Uterus (tissue), 4 donors: Measurements from ENCODE around the gene TMEM26. TPM values are rescaled to one million over a fixed set of nuclear protein-coding genes. Genes with fewer than 3 reads are reported as not detected.

ENCODE experiments used
- DNase-seq, 2 donors: peaks; one replicate each; pipeline ENCODE4 v3.0.0-alpha.2; 2019 to 2020
- H3K27ac ChIP-seq, 2 donors: fragments of 200-600 bp; sonication (generic); 1 replicate in 1 of 2; 2 replicates in 1 of 2; pipeline ENCODE4 v1.5.1; 2016 to 2018
- H3K27me3 ChIP-seq, 2 donors: fragments of 200-600 bp; sonication (generic); one replicate each; pipeline ENCODE4 v1.5.1; 2018 to 2019; ENCODE audit warnings: control low read depth in 1 of 2
- H3K36me3 ChIP-seq, 2 donors: fragments of 200-600 bp; sonication (generic); one replicate each; pipeline ENCODE4 v1.5.1; 2019; ENCODE audit warnings: control low read depth in 1 of 2
- H3K4me1 ChIP-seq, 2 donors: fragments of 200-600 bp; sonication (generic); one replicate each; pipeline ENCODE4 v1.5.1; 2018 to 2019; ENCODE audit warnings: control low read depth in 1 of 2
- H3K4me3 ChIP-seq, 2 donors: fragments of 200-600 bp; sonication (generic); 1 replicate in 1 of 2; 2 replicates in 1 of 2; pipeline ENCODE4 v1.5.1; 2018 to 2019; ENCODE audit warnings: mild to moderate bottlenecking in 1 of 2
- H3K9me3 ChIP-seq, 2 donors: fragments of 200-600 bp; sonication (generic); one replicate each; pipeline ENCODE4 v1.5.1; 2019; ENCODE audit warnings: control low read depth in 1 of 2
- CTCF ChIP-seq, 4 experiments: fragments of 200-600 bp in 2 of 4; fragments of 450-650 bp in 2 of 4; sonication (generic) in 2 of 4; IDR thresholded peaks; one replicate each; pipeline ENCODE4 v1.5.1; 2016 to 2019; ENCODE audit warnings: antibody characterized with exemption in 4 of 4, mild to moderate bottlenecking in 2 of 4, moderate library complexity in 1 of 4
- POLR2A ChIP-seq, 2 donors: fragments of 450-650 bp; IDR thresholded peaks; one replicate each; pipeline ENCODE4 v1.6.1; 2016; ENCODE audit warnings: antibody characterized with exemption in 2 of 2, mild to moderate bottlenecking in 1 of 2, moderate library complexity in 1 of 2
- intact Hi-C: fragments of 100-400 bp; cut with DNase I; formaldehyde crosslinking; loops from one replicate; pipeline ENCODE4 v1.15.1; 2023; ENCODE audit warnings: low total_unique reads
- total RNA-seq, 4 donors: library from RNA; depleted of rRNA in 3 of 4; stranded (reverse); fragments of >200 nt in 3 of 4; gene quantifications; one replicate each; pipeline versions ENCODE4 v1.1.0 to v1.2.4, GENCODE V29; 2014 to 2023
- donor health status: DM: yes; HTN: yes; CAD: no.

The TMEM26 gene
- total RNA-seq, 4 donors from 2014 or later: 0.29 to 35.7 (median 1.8) TPM

DNA sequence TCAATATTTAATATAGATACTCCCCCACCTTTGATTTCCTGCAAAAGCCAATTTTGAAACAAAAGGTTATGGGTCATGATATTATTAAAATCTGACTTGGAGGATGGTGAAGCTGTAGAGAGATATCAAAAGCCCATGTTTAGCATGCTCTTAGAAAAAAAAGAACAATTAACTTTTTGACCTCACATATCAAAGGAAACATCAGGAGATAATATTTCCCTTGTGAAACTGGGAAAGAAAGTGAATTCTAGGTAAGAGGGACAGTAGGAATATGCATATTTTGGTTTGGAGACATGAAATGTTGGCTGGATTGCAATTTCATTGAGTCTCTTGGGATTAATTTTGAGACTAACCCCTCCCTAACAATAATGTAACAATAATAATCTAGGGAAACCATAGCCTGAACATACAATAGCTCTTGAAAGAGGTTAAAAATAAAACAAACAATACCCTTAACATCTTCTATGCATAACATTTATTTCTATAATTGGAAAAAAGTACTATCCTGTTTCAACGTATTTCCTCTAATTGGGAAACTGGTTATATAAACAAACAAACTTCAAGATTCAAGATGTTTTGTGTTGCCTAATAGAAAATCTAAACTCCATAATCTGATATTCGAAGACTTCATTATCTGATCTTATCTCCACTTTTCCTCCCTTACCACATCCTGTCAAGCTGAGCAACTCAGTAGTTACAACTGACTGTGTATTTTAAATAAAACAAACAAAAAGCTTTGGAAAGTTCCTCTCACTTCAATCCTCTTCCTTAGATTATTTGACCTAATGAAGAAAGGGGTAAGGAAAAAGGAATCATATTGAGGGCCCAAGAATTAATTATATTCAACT is 14.8 kb downstream of the TMEM26 start:
- no peak overlapping the region for H3K27ac ChIP-seq
- TF ChIP-seq CTCF (IDR thresholded peaks at IDR 0.05) (no peak), POLR2A (IDR thresholded peaks at IDR 0.05) (no peak)

DNA sequence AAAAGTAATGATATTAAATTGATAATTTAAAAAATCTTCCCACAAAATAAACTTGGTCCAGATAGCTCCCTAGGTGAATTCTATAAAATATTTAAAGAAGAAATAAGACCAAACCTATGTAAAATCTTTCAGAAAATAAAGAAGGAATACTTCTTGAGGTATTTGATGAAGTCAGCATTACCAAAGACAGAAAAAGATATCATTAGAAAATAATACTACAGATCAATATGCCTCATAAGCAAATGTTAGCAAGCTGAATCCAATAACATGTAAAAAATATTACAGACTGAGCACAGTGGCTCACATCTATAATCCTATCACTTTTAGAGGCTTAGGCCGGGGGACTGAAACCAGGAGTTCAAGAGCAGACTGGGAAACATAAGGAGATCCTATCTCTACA is 30.0 kb downstream of the TMEM26 start:
- H3K9me3 ChIP-seq: peaks cover 0 to 10% of the 10 kb centered on the region in 2 donors
- H3K27me3 ChIP-seq: no peaks in the 10 kb centered on the region
- H3K27ac ChIP-seq: no peak overlapping the region
- H3K36me3 ChIP-seq: no peaks in the 10 kb centered on the region
- H3K4me3 ChIP-seq: no peak overlapping the region
- DNase-seq: no peak
- H3K4me1 ChIP-seq: no peaks in the 10 kb centered on the region
- intact Hi-C loops: no loop called here
- no peak for TF ChIP-seq CTCF (IDR thresholded peaks at IDR 0.05)
- TF ChIP-seq POLR2A (IDR thresholded peaks at IDR 0.05): no peak

More for the DNA sequence above, 14.8 kb downstream of the TMEM26 start:
- Histone ChIP-seq H3K27me3 (no peaks in the 10 kb centered on the region), H3K4me3 (no peak overlapping the region), H3K9me3 (no peaks in the 10 kb centered on the region), H3K4me1 (no peaks in the 10 kb centered on the region), H3K36me3 (no peaks in the 10 kb centered on the region)
- DNase-seq: no peak
- intact Hi-C loops: no loop called here

DNA sequence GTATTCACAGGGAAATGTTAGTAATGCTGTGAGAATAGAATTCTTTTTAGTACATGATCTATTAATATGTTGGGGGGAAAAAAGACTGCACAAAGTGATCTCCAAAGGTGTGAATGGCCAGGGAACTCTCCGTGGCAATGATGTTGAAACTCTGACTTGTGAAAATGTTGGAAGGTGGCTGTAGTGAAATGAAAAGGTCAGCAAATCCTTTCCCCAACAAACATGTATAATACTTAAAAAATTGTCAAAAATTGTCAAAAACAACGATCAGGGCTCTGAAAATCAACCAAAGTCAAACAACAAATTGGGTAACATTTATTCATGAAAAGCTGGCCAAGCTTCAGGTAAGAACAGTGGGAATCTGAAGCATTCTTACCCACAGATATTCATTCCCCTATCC is 35.5 kb downstream of the TMEM26 start:
- DNase-seq: no peak
- no peaks in the 10 kb centered on the region for H3K27me3 ChIP-seq
- TF ChIP-seq POLR2A (IDR thresholded peaks at IDR 0.05) (no peak), CTCF (IDR thresholded peaks at IDR 0.05) (no peak)

GRCh38 chr10:61415824-61416223 is 37.4 kb downstream of the TMEM26 start:
- Histone ChIP-seq H3K9me3 (peaks cover 0 to 7% of the 10 kb centered on the region in 2 donors), H3K27ac (no peak overlapping the region), H3K4me3 (no peak overlapping the region), H3K27me3 (no peaks in the 10 kb centered on the region), H3K4me1 (no peaks in the 10 kb centered on the region), H3K36me3 (no peaks in the 10 kb centered on the region)
- intact Hi-C loops: no loop called here
- TF ChIP-seq POLR2A (IDR thresholded peaks at IDR 0.05) (no peak), CTCF (IDR thresholded peaks at IDR 0.05) (no peak)
- no peak for DNase-seq

More for the DNA sequence above, 35.5 kb downstream of the TMEM26 start:
- no peaks in the 10 kb centered on the region for H3K4me1 ChIP-seq
- peaks cover 0 to 10% of the 10 kb centered on the region in 2 donors for H3K9me3 ChIP-seq
- no peak overlapping the region for H3K27ac ChIP-seq
- no peak overlapping the region for H3K4me3 ChIP-seq
- intact Hi-C loops: no loop called here
- H3K36me3 ChIP-seq: no peaks in the 10 kb centered on the region

- no peak overlapping the region for H3K27ac ChIP-seq
- H3K27me3 ChIP-seq: no peaks in the 10 kb centered on the region
- DNase-seq: no peak
- no peaks in the 10 kb centered on the region for H3K9me3 ChIP-seq
- TF ChIP-seq POLR2A (IDR thresholded peaks at IDR 0.05) (no peak), CTCF (IDR thresholded peaks at IDR 0.05) (no peak)
- H3K4me1 ChIP-seq: no peaks in the 10 kb centered on the region
- intact Hi-C loops: no loop called here
- H3K4me3 ChIP-seq: no peak overlapping the region
- H3K36me3 ChIP-seq: no peaks in the 10 kb centered on the region
Measured at GRCh38 chr10:61411706-61412105, 41.5 kb downstream of the TMEM26 start.
